HG02610 (cell line): ENCODE results near the gene CLRN3.

Experiments used
- ATAC-seq: cut with Tn5 transposase; IDR thresholded peaks from one replicate; pipeline ENCODE4 v1.9.1; 2021; ENCODE audit warnings: mild to moderate bottlenecking, moderate library complexity; ENCODE audit not compliant: unreplicated experiment

CLRN3 gene, protein sequence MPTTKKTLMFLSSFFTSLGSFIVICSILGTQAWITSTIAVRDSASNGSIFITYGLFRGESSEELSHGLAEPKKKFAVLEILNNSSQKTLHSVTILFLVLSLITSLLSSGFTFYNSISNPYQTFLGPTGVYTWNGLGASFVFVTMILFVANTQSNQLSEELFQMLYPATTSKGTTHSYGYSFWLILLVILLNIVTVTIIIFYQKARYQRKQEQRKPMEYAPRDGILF

DNA sequence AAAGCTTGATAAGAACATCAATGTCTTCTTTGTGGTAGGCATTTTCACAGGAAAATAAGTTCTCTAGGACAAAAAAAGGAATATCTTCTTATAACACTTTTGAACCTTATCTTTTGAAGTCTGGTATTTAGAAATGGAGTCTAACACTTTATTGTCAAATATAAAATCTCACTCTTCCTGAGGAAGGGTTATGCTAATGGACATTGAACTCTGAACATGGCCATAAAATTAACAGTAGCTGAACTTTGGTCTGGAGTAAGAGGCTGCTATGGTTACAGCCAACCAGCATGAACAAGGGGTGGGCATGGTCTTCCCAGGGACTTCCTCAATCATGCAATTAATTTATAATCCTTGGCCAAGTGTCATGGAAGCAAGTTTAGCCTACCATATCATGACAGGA, at the start of gene CLRN3:
TSS of gene CLRN3 (minus strand) at position 199 of the 400 bp plus-strand sequence. CDS start at position 42, 157 bp downstream.
- no peak for ATAC-seq

DNA sequence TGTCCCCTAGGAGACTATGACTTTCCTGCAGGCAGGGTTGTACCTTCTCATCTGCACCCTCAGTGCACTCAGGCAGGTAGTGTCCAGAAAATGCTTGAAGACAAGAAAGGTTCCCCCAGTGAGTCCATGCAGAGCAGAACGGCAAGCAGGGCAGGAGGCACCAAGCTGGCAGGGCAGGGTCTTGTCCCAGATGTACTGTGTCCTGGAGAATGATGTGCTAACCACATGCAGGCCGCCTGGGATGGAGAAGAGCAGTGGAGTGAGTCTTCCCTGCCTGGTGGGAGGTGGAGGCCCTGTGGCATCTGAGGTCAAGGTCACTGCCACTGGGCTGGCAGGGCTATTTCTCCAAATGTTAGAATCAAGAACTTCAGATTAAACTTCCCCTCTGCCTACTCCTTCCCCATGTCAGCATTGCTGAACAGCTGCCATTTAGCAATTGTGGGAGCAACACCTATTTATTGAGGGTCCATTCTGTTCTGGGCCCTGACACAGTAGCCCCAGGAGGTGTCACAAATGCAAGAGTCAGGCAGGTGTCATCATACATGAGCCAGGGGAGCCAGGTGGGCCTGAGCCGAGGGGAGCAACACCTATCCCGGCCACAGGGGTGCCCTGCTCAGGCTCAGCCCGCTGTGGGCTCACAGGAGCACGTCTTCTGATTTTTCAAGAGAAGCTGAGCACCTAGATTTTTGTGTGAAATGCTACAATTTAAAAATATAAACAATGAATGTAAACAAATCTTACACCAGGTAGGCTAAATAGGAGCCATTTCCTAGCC, 48.3 kb upstream of the CLRN3 start:
- ATAC-seq = no peak

DNA sequence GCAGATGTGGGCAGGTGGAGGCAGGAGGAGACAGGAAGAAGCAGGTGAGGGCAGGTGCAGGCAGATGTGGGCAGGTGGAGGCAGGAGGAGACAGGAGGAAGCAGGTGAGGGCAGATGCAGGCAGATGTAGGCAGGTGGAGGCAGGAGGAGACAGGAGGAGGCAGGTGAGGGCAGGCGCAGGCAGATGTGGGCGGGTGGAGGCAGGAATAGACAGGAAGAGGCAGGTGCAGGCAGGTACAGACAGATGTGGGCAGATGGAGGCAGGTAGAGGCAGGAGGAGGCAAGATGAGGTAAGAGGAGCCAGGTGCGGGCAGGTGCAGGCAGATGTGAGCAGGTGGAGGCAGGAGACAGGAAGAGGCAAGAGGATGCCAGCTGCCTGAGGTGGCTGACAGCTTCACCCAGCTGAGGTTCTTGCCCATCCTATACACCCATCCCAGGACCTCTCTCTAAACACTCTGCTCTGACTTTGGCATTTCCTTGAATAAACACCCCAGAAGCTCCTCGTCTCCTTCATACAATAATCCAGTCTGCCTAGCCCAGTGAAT, 47.1 kb upstream of the CLRN3 start:
- ATAC-seq = no peak

DNA sequence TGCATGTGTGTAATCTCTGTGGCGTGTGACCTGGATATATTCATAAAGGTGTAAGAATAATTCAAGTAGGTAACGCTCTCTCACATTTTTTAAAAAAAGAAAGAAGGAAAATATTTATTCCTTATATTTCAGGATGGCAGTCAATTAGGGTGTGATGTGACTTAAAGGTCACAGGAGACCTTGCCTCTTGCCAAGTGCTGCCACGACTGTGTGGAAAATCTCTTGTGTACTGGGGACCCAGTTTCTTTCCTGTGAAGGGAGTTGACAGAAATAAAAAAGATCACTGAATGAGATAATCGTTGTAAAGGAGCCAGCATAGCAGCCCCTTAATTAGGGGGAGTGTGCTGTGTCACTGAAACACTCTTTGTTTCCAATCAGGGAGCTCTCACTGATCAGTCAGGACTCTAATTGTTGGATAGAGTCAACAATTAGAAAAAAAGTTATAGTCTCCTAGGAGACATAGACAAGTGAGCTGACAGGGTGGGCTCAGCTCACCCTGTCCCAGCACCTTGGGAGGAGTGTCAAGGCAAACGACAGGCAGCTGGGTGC, 45.2 kb upstream of the CLRN3 start:
- no peak for ATAC-seq

DNA sequence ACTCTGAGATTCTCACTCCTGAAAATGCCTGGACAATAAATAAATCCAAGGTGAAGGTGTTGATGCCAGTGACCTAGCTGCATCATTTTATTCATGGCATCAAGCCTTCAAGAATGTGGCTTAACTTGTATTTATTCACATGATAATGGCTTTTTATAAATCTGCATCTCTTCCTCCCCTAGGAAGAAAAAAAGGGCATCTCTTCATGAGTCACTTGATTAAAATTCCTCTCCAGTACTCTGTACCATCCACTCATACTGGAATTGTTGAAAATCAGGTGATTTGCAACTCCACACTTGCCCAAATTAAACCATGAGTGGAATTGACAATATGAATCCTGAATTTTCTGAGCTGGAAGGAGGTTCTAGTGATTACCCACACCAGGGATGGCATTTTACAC, 44.3 kb upstream of the CLRN3 start:
- no peak for ATAC-seq

DNA sequence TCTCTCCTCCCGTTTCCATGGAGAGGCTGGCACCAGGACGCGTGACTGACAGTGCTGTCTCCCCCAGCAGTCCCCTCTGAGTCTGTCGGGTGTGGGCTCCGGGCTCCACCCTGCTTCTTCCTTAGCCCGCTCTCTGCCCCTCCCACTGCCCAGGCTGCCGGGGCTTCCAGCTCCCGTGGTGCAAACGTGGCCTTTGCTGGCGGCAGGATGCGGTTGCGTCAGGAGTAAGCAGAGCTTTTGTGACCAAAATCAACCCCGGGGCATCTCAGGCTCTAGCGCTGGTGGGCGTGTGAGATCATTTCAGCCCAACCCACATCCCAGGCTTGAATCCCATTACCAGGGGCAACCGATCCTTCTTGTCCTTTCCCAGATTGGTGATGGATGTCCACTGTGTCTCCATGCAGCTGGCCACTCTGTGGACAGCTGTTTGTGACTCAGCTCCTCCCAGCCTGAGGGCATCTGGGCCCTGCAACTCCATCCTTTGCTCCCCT, 42.4 kb upstream of the CLRN3 start:
- no peak for ATAC-seq

DNA sequence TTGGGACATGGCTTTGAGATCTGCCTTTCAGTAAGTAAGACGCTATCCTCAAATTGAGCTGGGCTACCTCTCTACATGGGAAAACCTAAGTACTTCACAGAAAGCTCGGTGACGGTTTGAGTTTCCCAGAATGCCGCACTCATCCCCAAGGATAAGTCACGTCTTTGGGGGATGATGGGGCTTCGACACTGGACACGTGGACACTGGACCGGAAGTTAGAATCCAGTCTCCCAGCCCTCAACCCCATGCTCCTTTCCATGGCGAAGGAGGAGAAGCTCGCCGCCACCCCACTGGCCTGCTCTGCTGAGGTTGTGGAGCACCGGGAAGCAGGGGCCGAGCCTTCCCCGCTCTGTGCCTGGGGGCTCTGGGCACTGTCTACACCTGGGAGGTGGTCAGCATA, 41.6 kb upstream of the CLRN3 start:
- ATAC-seq = no peak

DNA sequence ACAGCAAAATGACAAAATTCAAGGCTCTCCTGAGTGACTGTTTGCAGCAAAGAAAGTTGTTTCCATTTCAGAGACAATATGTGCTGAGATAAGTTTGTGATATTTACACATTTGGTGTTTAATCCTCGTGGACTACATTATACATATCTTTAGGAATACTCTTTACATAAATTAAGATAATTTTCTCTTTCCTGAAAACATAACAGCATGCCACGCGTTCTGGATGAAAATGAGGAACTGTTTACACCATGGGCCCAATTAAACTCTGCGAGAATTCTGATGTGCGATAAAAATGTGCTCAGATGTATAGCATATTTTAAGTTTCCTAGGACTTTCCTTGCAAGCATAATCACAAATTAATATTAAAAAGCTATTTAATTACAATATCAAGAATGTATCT, 40.5 kb upstream of the CLRN3 start:
- no peak for ATAC-seq

DNA sequence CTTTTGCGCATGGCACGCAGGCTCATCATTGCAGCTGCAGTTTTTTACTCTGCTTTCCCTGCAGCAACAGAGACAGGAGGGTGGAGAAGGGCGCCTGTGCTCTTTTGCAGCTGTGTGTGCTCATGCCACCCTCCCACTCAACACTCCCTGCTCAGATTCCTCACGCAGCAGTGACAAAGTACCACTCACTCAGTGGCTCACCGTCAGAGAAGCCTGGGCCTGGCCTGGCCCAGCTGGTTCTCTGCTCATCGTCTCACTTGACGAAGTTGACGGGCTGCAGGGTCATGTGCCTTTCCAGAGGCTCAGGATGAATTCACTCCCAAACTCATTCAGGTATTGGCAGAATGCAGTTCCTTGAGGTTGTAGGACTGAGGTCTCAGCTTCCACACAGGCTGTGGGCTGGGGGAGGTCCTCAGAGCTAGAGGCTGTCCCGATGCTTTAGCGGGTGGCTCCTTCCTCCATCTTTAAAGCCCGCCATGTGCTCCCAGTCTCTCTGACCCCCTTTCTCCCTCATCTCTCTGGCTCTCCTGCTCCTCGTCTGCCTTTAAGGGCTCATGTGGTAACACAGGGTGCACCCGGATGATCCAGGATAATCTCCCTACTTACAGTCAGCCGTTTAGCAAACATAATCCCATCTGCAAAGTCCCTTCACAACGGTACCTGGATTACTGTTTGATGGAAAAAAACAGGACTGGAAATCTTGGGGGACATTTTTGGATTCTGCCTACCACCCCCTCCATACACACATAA, 40.0 kb upstream of the CLRN3 start:
- ATAC-seq = no peak

DNA sequence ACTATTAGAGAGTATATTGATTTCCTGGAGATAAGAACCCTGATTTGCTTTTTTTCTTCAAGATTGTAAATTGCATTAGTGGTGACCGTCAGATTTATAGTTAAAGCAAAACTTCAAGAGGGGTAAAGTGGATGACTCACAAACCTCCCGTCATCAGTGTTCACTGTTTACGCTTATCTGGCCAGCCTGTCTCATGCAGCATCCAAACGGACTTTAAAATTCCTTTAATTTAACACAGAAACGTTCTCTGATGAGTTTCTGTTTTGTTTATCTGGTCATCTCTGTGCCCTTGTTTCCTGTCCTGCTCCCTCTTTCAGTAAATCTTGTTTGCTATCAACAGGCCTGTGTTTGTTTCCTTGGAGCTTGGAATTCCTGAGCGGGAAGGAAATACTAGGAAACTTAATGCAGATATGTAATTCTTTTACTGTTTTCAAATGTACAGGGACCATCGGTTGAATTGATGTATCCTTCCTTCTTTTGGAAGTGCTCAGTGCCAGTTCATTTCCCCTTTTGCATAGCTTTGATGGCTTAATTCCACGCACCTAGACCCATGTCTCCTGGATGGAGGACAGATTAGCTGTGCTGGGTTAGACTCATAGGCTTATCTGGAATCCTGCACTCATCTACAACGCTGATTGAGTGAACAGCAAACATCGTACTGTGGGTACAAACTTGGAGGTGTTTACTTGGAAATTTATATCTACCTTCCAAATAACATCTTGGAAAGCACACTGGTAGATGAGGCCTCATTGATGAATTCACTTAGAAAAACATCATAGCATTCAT, 35.5 kb upstream of the CLRN3 start:
- ATAC-seq = no peak

DNA sequence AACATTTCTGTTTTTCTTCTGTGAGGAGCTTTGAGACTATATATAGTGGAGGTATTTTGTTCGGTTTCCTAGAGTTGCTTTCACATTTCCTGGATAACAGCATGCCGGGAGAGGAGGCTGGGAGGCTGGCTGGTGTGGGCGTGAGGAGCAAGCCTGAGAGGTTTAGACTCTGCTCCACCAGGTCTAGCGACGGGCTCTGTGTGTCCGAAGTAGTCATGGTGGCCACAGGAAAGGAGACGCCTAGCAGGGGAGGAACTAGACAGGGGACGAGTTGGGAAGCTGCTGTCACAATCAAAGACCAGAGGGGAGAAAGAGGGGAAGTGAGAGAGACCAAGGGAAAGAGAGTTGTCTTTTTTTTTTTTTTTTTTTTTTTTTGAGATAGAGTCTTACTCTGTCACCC, 33.7 kb upstream of the CLRN3 start:
- no peak for ATAC-seq

DNA sequence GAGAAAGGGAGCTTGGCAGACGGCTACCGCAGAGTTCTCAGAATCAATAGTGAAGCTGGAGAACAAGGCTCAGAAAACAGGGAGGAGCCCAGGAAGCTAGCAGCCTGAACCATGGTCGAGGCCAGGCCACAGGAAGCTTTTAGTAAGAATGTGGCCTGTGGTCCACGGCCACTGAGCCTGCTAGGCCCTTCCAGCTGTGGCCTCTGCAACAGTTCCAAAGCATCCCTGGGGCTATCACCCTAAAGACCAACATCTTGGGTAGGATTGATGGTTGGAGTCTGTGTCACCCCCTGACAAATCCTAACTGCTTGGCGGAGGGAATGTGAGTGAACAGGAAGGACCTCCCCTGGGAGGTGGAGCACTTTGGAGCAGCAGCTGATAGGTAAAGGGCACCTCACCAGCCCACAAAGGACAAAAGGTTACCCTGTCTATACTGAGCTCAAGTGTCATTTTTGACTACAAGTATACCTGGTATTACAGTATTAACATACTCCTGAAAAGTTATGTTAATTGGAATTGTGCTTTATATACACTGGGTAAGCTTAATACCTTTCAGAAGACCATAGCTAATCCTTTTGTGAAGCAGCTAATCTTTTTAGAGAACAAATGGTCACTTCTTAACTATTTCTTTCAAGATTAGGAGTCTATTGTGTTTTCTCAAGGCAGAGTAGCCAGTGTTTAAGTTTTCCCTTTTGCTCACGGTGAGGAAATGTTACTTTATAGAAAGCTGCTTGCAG, 32.9 kb upstream of the CLRN3 start:
- ATAC-seq = no peak

DNA sequence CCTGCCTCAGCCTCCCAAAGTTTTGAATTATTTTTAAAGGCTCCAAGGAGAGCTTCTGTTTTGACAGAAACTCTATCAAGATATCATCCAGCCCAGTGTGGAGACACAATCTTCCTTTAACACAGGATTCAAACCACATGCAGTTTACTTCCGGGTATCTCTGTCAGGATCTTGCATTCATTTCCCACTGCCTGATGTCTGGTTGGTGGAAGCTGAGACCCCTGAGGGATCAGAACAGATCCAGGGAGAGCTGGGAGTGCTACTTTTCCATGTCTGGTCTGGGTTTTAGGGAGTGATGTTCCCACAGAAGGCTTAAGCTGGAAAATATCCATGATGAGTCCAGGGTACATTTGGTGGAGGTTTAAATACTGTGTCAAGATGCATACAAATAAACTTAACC, 30.9 kb upstream of the CLRN3 start:
- ATAC-seq = no peak

DNA sequence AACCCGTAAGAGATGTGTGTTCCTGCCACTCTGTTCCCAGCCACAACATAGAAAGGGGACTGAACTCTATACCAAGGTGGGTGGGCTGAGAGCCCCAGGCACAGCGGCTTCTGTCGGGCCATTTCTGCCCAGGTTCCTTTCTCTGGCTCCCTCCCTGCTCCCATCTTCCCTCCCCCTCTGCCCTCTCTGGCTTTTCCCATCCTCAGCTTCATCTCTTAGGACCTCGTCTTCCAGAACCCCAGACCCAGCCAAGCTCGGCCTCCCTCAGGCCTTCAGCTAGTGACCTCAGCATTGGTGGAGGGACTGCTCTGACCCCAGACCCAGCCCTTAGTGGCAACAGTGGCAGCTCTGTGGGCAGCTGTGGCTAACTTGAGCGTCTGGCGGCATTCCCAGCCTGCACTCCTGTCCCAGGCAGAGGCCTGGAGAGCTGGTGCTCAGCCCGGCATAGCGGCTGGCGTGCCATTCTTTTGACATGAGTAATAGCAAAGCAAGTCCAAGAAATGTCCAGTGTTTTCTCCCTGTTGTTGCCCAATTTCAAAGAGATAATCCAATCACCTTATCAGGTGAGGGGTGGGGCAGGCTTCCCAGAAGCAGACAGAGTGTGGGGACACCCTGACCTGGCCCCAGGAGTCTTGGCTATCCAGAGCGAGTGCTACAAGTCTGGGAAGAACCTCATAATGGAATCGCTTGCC, 30.1 kb upstream of the CLRN3 start:
- no peak for ATAC-seq

DNA sequence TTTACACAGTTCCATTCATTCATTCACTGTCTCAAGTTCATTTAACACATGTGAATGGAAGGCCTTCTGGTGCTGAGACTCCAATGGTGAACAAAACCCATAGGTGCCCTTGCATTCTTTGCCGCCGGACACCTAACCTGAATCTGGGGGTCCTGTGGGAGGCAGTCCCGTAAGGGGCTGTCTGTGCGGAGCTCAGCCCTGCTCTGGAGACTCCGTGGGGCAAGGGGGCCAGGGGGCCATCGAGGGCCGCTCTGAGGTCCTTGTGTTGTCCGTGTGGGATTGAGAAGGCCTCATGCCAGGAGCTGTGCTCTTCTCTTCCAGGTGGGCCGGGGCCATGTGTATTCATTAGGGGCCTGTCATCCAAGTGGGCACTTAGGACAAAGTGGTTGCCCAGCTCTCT, 29.5 kb upstream of the CLRN3 start:
- no peak for ATAC-seq

DNA sequence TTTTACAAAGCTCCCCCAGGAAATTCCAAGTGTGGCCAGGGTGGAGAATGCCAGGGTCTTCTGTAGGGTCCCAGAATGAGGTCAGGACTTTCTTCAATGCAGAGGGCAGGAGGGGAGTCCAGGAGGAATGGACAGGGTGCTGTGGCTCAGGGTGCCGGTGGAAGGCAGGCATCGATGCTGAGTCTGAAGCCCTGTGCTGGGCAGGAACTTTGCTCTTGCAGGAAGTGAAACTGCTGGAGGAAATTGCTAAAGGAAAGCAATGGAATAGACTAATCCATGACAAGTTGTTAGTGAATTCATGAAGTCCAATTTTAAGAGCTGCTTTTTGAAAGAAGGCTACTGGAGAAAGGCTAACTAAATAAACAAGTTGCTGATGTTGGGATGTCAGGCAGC, 29.0 kb upstream of the CLRN3 start:
- ATAC-seq = no peak

DNA sequence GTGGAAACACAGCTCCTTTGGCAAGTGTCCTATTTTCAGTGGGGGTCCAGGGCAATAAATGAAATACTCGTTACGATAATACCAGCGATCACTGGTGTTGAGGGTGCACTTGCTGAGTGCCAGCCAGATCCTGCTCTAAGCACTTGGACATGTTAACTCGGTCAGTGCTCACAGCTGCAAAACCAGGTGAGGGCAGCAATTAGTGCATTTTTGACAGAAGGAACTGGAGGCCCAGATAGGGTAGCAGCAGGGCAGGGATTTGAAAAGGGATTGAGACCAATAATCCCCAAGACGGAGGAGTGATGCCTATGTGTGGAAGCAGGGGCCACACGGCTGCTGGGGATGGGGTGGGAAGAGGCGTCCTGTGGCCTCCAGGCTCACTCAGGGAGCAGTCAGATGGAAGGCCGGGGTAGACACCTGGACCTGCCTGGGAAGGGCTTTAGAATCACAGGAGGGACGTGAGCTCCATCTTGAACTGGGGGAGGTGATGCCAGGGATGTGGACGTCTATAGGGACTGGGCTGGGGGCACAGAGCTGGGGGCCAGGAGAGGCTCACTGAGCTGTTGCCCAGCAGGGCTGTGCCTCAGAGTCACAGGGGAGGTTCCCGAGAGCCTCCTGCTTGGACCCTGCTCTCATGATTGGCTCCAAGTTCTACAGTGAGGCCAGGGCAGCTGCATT, 28.5 kb upstream of the CLRN3 start:
- ATAC-seq = no peak

DNA sequence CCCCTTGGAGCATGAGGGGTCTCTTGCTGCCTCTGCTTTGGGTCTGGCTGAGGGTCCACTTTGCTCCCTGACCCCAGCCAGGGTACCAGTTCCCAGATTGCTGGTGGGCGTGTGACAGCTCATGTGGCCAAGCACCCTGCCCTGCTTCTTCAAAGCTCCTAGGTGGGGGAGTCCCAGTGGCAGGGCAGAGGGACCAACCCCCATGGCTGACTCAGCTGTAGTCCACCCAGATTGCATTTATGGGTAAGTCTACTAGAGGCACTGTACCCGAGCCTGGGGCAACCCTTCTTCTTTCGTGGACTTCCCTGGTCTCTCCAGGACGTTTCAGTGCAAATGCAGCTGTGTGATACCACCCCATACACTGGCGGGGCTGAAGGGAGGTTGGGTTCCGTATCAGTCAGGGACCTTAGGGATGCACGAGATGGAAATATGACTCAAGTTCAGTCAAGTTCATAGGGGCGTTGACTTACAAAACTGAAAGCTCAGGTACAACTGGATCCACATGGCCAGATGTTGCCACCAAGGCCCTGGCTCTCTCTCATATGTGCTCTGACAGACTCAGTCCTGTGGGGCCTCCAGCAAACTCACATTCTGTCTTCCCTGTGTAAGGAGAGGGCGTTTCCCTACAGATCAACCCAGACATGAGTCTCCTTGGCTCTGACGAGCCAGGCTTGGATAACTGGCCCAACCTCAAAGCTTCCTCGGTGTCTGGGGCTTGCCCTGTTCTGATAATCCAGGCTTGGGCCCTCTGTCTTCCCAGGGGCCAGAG, 27.7 kb upstream of the CLRN3 start:
- ATAC-seq = no peak
